HL-60 (cell line): ENCODE results near the gene TKTL1.

Source experiments
- POLR2AphosphoS5 ChIP-seq: IDR thresholded peaks from 2 replicates; pipeline ENCODE4 v1.6.1; 2012; ENCODE audit warnings: low read depth
- SPI1 ChIP-seq: IDR thresholded peaks from 2 replicates; pipeline ENCODE4 v1.6.1; 2012; ENCODE audit warnings: low read depth, mild to moderate bottlenecking, borderline replicate concordance
- TF ChIP-seq, protein P1 (sequence below): IDR thresholded peaks from one replicate; pipeline ENCODE4 v1.5.1; 2011; ENCODE audit warnings: low read length, control low read depth, inconsistent platforms; ENCODE audit not compliant: insufficient read depth

- TF ChIP-seq POLR2AphosphoS5 (no peak), SPI1 (no peak)
- TF ChIP-seq, protein P1, sequence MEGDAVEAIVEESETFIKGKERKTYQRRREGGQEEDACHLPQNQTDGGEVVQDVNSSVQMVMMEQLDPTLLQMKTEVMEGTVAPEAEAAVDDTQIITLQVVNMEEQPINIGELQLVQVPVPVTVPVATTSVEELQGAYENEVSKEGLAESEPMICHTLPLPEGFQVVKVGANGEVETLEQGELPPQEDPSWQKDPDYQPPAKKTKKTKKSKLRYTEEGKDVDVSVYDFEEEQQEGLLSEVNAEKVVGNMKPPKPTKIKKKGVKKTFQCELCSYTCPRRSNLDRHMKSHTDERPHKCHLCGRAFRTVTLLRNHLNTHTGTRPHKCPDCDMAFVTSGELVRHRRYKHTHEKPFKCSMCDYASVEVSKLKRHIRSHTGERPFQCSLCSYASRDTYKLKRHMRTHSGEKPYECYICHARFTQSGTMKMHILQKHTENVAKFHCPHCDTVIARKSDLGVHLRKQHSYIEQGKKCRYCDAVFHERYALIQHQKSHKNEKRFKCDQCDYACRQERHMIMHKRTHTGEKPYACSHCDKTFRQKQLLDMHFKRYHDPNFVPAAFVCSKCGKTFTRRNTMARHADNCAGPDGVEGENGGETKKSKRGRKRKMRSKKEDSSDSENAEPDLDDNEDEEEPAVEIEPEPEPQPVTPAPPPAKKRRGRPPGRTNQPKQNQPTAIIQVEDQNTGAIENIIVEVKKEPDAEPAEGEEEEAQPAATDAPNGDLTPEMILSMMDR: no peak
Measured at GRCh38 chrX:154365997-154366665, 70.5 kb downstream of the TKTL1 start.
